Fibroblast of villous mesenchyme (primary cell): ENCODE measurements around the gene ZNF433. TPM values are rescaled to one million over a fixed set of nuclear protein-coding genes. Genes with fewer than 3 reads are reported as not detected.

ENCODE experiments used
- DNase-seq: peaks from one replicate; pipeline ENCODE4 v3.0.0-alpha.2; 2010; ENCODE audit warnings: low read depth
- H3K4me3 ChIP-seq: 2 replicates; pipeline ENCODE4 v1.5.1; 2011; ENCODE audit warnings: low read depth, mild to moderate bottlenecking, low read length
- CTCF ChIP-seq: IDR thresholded peaks from 2 replicates; pipeline ENCODE4 v1.5.1; 2012; ENCODE audit warnings: low read depth, mild to moderate bottlenecking, low read length; ENCODE audit not compliant: insufficient read depth
- total RNA-seq: library from RNA; depleted of rRNA; stranded (reverse); fragments of >200 nt; gene quantifications from 2 replicates; pipeline ENCODE4 v1.2.3, GENCODE V29; 2012

The ZNF433 gene
- total RNA-seq, 1 donor: 1.3 TPM

- peak within 1 kb of the TSS; percentile 79 for H3K4me3 ChIP-seq
- TF ChIP-seq CTCF: peak; percentile 12
- DNase-seq: peak; percentile 82
These were observed 17.2 kb upstream of the ZNF433 start, which contains the start of gene ZNF878 for GRCh38 chr19:12052497-12053169. TSS of gene ZNF878 (minus strand) at chr19:12052961. CDS start at chr19:12052801, 160 bp downstream.

DNA sequence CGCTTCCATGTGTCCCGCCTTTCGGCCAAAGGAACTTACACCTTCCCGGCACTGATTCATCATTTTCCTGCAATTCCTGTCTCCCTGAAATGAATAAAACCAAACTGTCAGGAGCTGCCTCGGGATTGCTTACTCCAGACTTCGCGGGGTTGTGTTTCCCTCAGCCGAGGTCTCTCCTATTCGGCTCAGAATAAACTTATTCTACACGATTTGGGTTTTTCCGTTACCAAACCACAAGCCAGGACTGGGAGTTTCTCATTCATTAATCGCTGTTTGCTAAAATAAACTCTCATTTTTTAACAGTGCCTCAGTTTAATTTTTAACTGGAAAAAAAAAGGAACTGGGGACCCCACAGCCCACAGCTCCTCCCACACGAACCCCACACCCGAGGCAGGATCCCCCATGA is 16.6 kb upstream of the ZNF433 start:
- peak overlapping the region; percentile 79 for H3K4me3 ChIP-seq
- DNase-seq: no peak
- no peak for TF ChIP-seq CTCF

GRCh38 chr19:12047868-12048267 is 12.4 kb upstream of the ZNF433 start:
- TF ChIP-seq CTCF: no peak
- DNase-seq: no peak
- H3K4me3 ChIP-seq: no peak overlapping the region

GRCh38 chr19:12043752-12044422 is 8.4 kb upstream of the ZNF433 start:
- no peak overlapping the region for H3K4me3 ChIP-seq
- no peak for TF ChIP-seq CTCF
- DNase-seq: no peak

DNA sequence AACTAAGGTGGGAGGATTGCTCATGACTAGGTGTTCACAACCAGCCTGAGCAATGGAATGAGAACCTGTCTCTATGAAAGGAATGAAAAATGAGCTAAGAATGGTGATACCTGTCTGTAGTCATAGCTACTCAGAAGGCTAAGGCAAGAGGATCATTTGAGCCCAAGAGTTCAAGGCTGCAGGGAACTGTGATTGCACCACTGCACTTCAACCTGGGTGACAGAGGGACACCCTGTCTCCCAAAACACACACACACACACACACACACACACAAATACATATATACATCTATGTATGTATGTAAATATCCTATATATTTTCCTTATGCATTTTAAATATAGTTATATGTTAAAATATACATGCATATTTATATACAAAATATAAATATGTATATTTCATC is 7.4 kb upstream of the ZNF433 start:
- no peak overlapping the region for H3K4me3 ChIP-seq
- TF ChIP-seq CTCF: no peak
- no peak for DNase-seq

DNA sequence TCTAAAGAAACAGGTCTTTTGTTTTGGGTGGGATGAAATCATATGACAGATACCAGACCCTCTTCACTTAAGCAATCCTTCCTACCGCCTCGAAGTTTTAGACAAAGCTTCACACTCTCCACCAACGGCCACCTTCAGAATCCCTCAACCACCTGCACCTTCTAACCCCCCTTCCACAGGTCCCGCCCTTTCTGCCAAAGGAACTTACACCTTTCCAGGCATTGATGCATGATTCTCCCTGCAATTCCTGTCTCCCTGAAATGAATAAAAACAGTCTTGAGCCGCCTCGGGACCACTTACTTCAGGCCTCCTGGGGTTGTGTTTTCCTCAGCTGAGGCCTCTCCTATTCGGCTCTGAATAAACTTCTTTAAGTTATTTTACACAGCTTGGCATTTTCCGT is 859 bp downstream of the ZNF433 start:
- peak overlapping the region; percentile 84 for H3K4me3 ChIP-seq
- no peak for TF ChIP-seq CTCF
- DNase-seq: peak; percentile 7
